HepG2 (cell line): ENCODE data around the gene ZNF627. TPM values are rescaled to one million over a fixed set of nuclear protein-coding genes. Genes with fewer than 3 reads are reported as not detected.
A peak's percentile ranks its signal among the peaks of the same experiment; 100 is the strongest.

ENCODE experiments used
- ARHGAP35 ChIP-seq: sonication (generic); formaldehyde crosslinking; IDR thresholded peaks from 2 replicates; pipeline ENCODE4 v1.9.0; 2022; ENCODE audit warnings: mild to moderate bottlenecking, inconsistent platforms, moderate library complexity, missing genetic modification reagents, borderline replicate concordance
- FOXO1 ChIP-seq: sonication (generic); formaldehyde crosslinking; IDR thresholded peaks from 2 replicates; pipeline ENCODE4 v1.4.0; 2020; ENCODE audit warnings: missing genetic modification reagents
- JARID2 ChIP-seq: sonication (generic); formaldehyde crosslinking; IDR thresholded peaks from 2 replicates; pipeline ENCODE4 v1.8.1; 2023; ENCODE audit warnings: missing genetic modification reagents, inconsistent platforms; ENCODE audit not compliant: insufficient replicate concordance
- MLLT10 ChIP-seq: sonication (generic); formaldehyde crosslinking; IDR thresholded peaks from 2 replicates; pipeline ENCODE4 v1.4.0; 2020; ENCODE audit warnings: missing genetic modification reagents
- POLR2G ChIP-seq: fragments of 200-400 bp; formaldehyde crosslinking; IDR thresholded peaks from 2 replicates; pipeline ENCODE4 v1.6.1; 2018; ENCODE audit warnings: mild to moderate bottlenecking, low read depth, low read length, moderate library complexity
- SOX5 ChIP-seq: IDR thresholded peaks from 2 replicates; pipeline ENCODE4 v1.6.1; 2016; ENCODE audit warnings: borderline replicate concordance
- SP1 ChIP-seq, 2 experiments: fragments of 450-650 bp in 1 of 2; sonication (generic) in 1 of 2; formaldehyde crosslinking in 1 of 2; IDR thresholded peaks; 2 replicates each; pipeline versions ENCODE4 v1.4.0 to v1.6.1; 2016 to 2020; ENCODE audit warnings: missing genetic modification reagents in 1 of 2
- XBP1 ChIP-seq: sonication (generic); formaldehyde crosslinking; IDR thresholded peaks from 2 replicates; pipeline ENCODE4 v1.5.0; 2020; ENCODE audit warnings: missing genetic modification reagents
- ZBTB21 ChIP-seq: sonication (generic); formaldehyde crosslinking; IDR thresholded peaks from 2 replicates; pipeline ENCODE4 v1.4.0; 2020; ENCODE audit warnings: missing genetic modification reagents
- ZFP36L2 ChIP-seq: sonication (generic); formaldehyde crosslinking; IDR thresholded peaks from 2 replicates; pipeline ENCODE4 v1.4.0; 2020; ENCODE audit warnings: missing genetic modification reagents
- ZFP62 ChIP-seq: sonication (generic); formaldehyde crosslinking; IDR thresholded peaks from 2 replicates; pipeline ENCODE4 v1.4.0; 2020; ENCODE audit warnings: missing genetic modification reagents
- ZFP90 ChIP-seq: sonication (generic); formaldehyde crosslinking; IDR thresholded peaks from 2 replicates; pipeline ENCODE4 v1.8.0; 2022; ENCODE audit warnings: missing genetic modification reagents, mild to moderate bottlenecking, inconsistent platforms, borderline replicate concordance
- ZNF766 ChIP-seq: sonication (generic); formaldehyde crosslinking; IDR thresholded peaks from 2 replicates; pipeline ENCODE4 v1.5.0; 2020; ENCODE audit warnings: missing genetic modification reagents, borderline replicate concordance
- polyA plus RNA-seq, 8 experiments: library from polyadenylated mRNA; depleted of rRNA in 3 of 8; stranded (reverse) in 7 of 8; unstranded in 1 of 8; fragments of >200 nt; fragmentation: Illumina TruSeq in 4 of 8; extraction: Trizol in 4 of 8; gene quantifications; 2 replicates each; pipeline versions ENCODE4 v1.2.1 to v1.2.3, GENCODE V29; 2011 to 2016; ENCODE audit warnings: low read depth in 4 of 8, missing spikeins in 1 of 8, mixed read lengths in 1 of 8; ENCODE audit not compliant: insufficient read depth in 1 of 8
- total RNA-seq, 5 experiments: library from RNA; depleted of rRNA; stranded (reverse); fragments of >200 nt; fragmentation: Illumina TruSeq; extraction: Trizol; gene quantifications; 2 replicates each; pipeline ENCODE4 v1.2.3, GENCODE V29; 2016; ENCODE audit warnings: low read depth in 1 of 5
- TF ChIP-seq, protein P1 (sequence below): sonication (generic); formaldehyde crosslinking; IDR thresholded peaks from 2 replicates; pipeline ENCODE4 v1.4.0; 2020; ENCODE audit warnings: missing genetic modification reagents
- TF ChIP-seq, protein P2 (sequence below): fragments of 450-650 bp; IDR thresholded peaks from 2 replicates; pipeline ENCODE4 v1.6.1; 2016
- TF ChIP-seq, protein P3 (sequence below): sonication (generic); formaldehyde crosslinking; IDR thresholded peaks from 2 replicates; pipeline ENCODE4 v1.8.1; 2023; ENCODE audit warnings: mild to moderate bottlenecking, missing genetic modification reagents, borderline replicate concordance
- TF ChIP-seq, protein P4 (sequence below): IDR thresholded peaks from 2 replicates; pipeline ENCODE4 v1.6.1; 2016
- TF ChIP-seq, protein P5 (sequence below): sonication (generic); formaldehyde crosslinking; IDR thresholded peaks from 2 replicates; pipeline ENCODE4 v1.4.0; 2020; ENCODE audit warnings: missing genetic modification reagents, borderline replicate concordance
- TF ChIP-seq, protein P6 (sequence below): IDR thresholded peaks from 2 replicates; pipeline ENCODE4 v1.6.1; 2016; ENCODE audit warnings: missing compliant biosample characterization, missing genetic modification reagents, borderline replicate concordance

Gene ZNF627
- total and polyA plus RNA-seq, 2 of the 13 experiments (the other 11 are each of a cell fraction or from before 2014, with no cell fraction given), result 4.2 to 12.7 TPM

DNA sequence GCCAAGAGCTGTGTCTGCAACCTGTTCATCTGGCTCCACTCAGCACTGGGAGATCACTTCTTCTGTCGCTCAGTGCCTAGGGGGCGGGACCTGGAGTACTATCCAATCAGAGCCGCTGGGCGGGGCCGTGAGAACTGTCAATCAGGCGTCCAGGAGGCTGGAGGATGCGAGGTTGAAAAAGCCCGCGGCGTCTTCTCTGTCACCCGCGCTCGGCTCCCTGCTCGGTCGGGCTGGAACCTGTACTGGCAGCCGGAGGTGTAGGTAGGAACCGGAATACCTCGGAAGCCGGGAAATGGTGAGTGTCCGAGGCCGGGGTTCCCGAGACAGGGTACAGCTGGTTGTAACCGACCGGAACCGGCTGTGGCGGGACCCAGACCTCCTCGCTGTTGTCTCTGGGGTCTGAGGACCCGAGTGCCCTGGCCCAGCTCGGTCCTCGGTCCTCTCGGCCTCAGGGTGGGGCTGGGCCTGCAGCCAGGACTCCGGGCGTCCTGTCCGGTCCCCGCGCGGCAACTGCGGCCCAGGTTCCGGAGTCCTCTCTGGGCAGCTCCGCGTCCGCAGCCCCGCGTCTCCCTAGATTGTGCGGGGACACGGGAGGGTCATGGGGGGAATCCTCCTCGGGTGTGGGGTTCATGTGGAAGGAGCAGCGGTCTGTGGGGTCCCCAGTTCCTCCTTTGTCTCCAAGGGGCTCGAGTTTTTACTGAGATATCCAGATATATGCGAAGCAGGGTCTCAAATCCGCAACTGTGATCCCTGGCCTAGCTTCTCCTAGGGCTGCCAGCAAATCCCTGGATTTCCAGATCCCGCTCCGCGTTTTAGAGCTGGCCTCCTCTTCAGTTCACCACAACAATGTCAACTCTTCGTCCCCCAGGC lies 42.6 kb downstream of the ZNF627 start (continued):
- TF ChIP-seq, protein P1, sequence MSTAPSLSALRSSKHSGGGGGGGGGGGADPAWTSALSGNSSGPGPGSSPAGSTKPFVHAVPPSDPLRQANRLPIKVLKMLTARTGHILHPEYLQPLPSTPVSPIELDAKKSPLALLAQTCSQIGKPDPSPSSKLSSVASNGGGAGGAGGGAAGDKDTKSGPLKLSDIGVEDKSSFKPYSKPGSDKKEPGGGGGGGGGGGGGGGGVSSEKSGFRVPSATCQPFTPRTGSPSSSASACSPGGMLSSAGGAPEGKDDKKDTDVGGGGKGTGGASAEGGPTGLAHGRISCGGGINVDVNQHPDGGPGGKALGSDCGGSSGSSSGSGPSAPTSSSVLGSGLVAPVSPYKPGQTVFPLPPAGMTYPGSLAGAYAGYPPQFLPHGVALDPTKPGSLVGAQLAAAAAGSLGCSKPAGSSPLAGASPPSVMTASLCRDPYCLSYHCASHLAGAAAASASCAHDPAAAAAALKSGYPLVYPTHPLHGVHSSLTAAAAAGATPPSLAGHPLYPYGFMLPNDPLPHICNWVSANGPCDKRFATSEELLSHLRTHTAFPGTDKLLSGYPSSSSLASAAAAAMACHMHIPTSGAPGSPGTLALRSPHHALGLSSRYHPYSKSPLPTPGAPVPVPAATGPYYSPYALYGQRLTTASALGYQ (CRISPR knock-in tag), result no peak
- TF ChIP-seq POLR2G, result peak; percentile 74
- TF ChIP-seq ZFP90 (CRISPR knock-in tag), result peak; percentile 40; the same call in 1 of the 2 replicates
- no peak for TF ChIP-seq ZFP62
- TF ChIP-seq, protein P2, sequence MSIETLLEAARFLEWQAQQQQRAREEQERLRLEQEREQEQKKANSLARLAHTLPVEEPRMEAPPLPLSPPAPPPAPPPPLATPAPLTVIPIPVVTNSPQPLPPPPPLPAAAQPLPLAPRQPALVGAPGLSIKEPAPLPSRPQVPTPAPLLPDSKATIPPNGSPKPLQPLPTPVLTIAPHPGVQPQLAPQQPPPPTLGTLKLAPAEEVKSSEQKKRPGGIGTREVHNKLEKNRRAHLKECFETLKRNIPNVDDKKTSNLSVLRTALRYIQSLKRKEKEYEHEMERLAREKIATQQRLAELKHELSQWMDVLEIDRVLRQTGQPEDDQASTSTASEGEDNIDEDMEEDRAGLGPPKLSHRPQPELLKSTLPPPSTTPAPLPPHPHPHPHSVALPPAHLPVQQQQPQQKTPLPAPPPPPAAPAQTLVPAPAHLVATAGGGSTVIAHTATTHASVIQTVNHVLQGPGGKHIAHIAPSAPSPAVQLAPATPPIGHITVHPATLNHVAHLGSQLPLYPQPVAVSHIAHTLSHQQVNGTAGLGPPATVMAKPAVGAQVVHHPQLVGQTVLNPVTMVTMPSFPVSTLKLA, result no peak
- 0 out of 2 replicates have a peak, but pooled peaks have one; percentile 23 for TF ChIP-seq SOX5 (CRISPR knock-in tag)
- TF ChIP-seq FOXO1 (CRISPR knock-in tag), result no peak
- TF ChIP-seq SP1 (IDR thresholded peaks at IDR 0.05), result no peak
- peak; percentile 79; the same call in 1 of the 2 replicates for TF ChIP-seq SP1 (CRISPR knock-in tag; IDR thresholded peaks at IDR 0.05)
- TF ChIP-seq ZBTB21, result no peak
- TF ChIP-seq, protein P3, sequence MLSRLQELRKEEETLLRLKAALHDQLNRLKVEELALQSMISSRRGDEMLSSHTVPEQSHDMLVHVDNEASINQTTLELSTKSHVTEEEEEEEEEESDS (CRISPR knock-in tag), result no peak
- TF ChIP-seq, protein P4, sequence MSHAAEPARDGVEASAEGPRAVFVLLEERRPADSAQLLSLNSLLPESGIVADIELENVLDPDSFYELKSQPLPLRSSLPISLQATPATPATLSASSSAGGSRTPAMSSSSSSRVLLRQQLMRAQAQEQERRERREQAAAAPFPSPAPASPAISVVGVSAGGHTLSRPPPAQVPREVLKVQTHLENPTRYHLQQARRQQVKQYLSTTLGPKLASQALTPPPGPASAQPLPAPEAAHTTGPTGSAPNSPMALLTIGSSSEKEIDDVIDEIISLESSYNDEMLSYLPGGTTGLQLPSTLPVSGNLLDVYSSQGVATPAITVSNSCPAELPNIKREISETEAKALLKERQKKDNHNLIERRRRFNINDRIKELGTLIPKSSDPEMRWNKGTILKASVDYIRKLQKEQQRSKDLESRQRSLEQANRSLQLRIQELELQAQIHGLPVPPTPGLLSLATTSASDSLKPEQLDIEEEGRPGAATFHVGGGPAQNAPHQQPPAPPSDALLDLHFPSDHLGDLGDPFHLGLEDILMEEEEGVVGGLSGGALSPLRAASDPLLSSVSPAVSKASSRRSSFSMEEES (CRISPR knock-in tag), result no peak
- TF ChIP-seq, protein P5, sequence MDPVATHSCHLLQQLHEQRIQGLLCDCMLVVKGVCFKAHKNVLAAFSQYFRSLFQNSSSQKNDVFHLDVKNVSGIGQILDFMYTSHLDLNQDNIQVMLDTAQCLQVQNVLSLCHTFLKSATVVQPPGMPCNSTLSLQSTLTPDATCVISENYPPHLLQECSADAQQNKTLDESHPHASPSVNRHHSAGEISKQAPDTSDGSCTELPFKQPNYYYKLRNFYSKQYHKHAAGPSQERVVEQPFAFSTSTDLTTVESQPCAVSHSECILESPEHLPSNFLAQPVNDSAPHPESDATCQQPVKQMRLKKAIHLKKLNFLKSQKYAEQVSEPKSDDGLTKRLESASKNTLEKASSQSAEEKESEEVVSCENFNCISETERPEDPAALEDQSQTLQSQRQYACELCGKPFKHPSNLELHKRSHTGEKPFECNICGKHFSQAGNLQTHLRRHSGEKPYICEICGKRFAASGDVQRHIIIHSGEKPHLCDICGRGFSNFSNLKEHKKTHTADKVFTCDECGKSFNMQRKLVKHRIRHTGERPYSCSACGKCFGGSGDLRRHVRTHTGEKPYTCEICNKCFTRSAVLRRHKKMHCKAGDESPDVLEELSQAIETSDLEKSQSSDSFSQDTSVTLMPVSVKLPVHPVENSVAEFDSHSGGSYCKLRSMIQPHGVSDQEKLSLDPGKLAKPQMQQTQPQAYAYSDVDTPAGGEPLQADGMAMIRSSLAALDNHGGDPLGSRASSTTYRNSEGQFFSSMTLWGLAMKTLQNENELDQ (CRISPR knock-in tag), result no peak
- TF ChIP-seq, protein P6, sequence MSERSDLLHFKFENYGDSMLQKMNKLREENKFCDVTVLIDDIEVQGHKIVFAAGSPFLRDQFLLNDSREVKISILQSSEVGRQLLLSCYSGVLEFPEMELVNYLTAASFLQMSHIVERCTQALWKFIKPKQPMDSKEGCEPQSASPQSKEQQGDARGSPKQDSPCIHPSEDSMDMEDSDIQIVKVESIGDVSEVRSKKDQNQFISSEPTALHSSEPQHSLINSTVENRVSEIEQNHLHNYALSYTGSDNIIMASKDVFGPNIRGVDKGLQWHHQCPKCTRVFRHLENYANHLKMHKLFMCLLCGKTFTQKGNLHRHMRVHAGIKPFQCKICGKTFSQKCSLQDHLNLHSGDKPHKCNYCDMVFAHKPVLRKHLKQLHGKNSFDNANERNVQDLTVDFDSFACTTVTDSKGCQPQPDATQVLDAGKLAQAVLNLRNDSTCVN (CRISPR knock-in tag), result no peak
- no peak for TF ChIP-seq XBP1 (CRISPR knock-in tag)
- no peak for TF ChIP-seq JARID2
- no peak for TF ChIP-seq MLLT10 (CRISPR knock-in tag)
- TF ChIP-seq ARHGAP35 (CRISPR knock-in tag), result no peak
- no peak for TF ChIP-seq ZFP36L2
- no peak for TF ChIP-seq ZNF766
